DMS53 (cell line): ENCODE measurements around the gene RGS6.

Source experiments
- DNase-seq: peaks from one replicate; lab custom pipeline; 2025; lab: John Stamatoyannopoulos, UW

The RGS6 gene

GRCh38 chr14:72583316-72584272 lies 651.4 kb downstream of the RGS6 start:
- no peak for DNase-seq

GRCh38 chr14:72588521-72588920 lies 656.3 kb downstream of the RGS6 start:
- no peak for DNase-seq

- no peak for DNase-seq
Observed at GRCh38 chr14:72589652-72590051, 657.4 kb downstream of the RGS6 start.

- DNase-seq, result no peak
Observed at GRCh38 chr14:72590577-72590976, 658.3 kb downstream of the RGS6 start.

GRCh38 chr14:72591391-72591790 lies 659.2 kb downstream of the RGS6 start:
- DNase-seq, result no peak

- no peak for DNase-seq
Observed at GRCh38 chr14:72594099-72594901, 662.1 kb downstream of the RGS6 start.

GRCh38 chr14:72595152-72595862 lies 663.1 kb downstream of the RGS6 start:
- DNase-seq, result no peak

GRCh38 chr14:72597252-72598233 lies 665.3 kb downstream of the RGS6 start:
- no peak for DNase-seq

GRCh38 chr14:72598306-72598705 lies 666.1 kb downstream of the RGS6 start:
- no peak for DNase-seq

- DNase-seq, result no peak
Observed at GRCh38 chr14:72599579-72600470, 667.6 kb downstream of the RGS6 start.

GRCh38 chr14:72600551-72601330 lies 668.5 kb downstream of the RGS6 start:
- no peak for DNase-seq

GRCh38 chr14:72603639-72604038 lies 671.4 kb downstream of the RGS6 start:
- DNase-seq, result no peak

GRCh38 chr14:72604133-72604532 lies 671.9 kb downstream of the RGS6 start:
- DNase-seq, result no peak

- no peak for DNase-seq
Observed at GRCh38 chr14:72605096-72605920, 673.1 kb downstream of the RGS6 start.

- DNase-seq, result no peak
Observed at GRCh38 chr14:72605921-72606220, 673.6 kb downstream of the RGS6 start.

GRCh38 chr14:72606879-72607278 lies 674.6 kb downstream of the RGS6 start:
- DNase-seq, result no peak

GRCh38 chr14:72607386-72608130 lies 675.3 kb downstream of the RGS6 start:
- DNase-seq, result no peak
